WTC11 (cell line): Measurements from ENCODE around the gene CDCA8.

ENCODE experiments used
- NR1H2 ChIP-seq: sonication (generic); formaldehyde crosslinking; IDR thresholded peaks from 2 replicates; pipeline ENCODE4 v1.9.0; 2021; ENCODE audit warnings: mild to moderate bottlenecking, moderate library complexity, missing genetic modification reagents
- TF ChIP-seq, protein P1 (sequence below): sonication (generic); formaldehyde crosslinking; IDR thresholded peaks from 2 replicates; pipeline ENCODE4 v1.8.0; 2022; ENCODE audit warnings: mild to moderate bottlenecking, missing genetic modification reagents

DNA sequence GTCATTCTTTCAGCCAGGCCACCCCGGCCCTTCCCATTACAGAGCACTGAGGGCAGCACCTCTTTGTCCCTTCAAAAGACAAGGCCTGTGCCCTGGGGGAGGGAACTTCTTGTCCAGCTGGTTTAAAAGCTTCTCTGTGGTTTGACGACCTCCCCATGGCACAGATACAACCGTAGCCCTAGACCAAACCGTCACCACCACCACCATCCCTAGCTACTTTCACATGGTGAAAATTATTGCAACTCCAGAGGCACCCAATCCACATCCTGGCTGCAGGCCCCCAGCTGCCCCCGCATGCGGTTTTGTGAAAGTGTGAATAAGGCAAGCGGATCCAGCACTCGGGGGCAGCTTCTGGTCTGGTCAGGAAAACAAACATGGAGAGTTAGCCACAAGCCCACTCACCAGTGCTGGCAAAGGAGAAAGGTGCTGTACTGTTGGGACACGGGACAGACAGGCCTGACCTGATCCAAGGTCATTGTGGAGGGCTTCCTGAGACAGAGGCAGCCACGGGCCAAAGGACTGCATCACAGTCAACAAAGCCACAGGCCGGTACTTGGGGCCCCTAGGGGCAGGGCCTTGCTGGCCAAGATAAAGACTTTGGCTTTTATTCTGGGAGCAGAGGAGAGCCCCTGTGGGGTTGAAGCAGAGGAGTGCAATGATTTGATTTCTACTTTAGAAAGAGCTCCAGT lies 31.2 kb downstream of the CDCA8 start:
- TF ChIP-seq, protein P1, sequence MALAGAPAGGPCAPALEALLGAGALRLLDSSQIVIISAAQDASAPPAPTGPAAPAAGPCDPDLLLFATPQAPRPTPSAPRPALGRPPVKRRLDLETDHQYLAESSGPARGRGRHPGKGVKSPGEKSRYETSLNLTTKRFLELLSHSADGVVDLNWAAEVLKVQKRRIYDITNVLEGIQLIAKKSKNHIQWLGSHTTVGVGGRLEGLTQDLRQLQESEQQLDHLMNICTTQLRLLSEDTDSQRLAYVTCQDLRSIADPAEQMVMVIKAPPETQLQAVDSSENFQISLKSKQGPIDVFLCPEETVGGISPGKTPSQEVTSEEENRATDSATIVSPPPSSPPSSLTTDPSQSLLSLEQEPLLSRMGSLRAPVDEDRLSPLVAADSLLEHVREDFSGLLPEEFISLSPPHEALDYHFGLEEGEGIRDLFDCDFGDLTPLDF (CRISPR knock-in tag) = no peak
- TF ChIP-seq NR1H2 (CRISPR knock-in tag) = no peak
